Measurements from ENCODE around the gene SEC61G. TPM values are rescaled to one million over a fixed set of nuclear protein-coding genes. Genes with fewer than 3 reads are reported as not detected.

The SEC61G gene
- total and polyA plus RNA-seq, 2 of the 4 experiments (the other 2 are of a cell fraction): 387 to 685 TPM

DNA sequence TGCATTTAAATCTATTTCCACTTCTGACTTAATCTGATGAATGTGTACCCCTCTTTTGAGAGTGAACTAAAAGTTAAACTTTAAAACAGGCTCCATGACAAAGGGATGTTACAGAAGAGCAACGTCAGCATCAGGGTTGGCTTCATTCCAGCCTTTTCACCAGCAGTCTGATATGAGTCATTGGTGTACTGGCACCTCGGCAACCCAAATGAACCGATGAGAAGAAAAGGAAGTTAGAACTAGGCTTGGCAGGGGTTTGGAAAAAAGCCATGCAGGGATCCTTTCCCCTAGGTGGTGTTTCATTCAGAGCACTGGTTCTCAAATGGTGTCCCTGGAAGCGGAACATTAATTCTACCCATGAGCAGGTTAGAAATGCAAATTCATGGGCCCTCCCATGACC, 53.6 kb downstream of the SEC61G start:
- no peak overlapping the region for H2BK120ac ChIP-seq (ENCODE audit: low read depth, low read length)
- no peak for ATAC-seq (ENCODE audit: low read depth)
- no TSS peak for BruUV-seq (replicated peaks)
- no peak overlapping the region for H3K4me2 ChIP-seq (ENCODE audit: low read depth, low read length)
- no peak overlapping the region for H3K14ac ChIP-seq (replicated peaks; ENCODE audit: low read depth, low read length)
- no peak overlapping the region for H3K27ac ChIP-seq (ENCODE audit: insufficient read depth, low read length)
- H3K4ac ChIP-seq (ENCODE audit: low read depth, low read length): no peak overlapping the region
- H3K4me1 ChIP-seq (ENCODE audit: control insufficient read depth, insufficient read depth, low read length): no peaks in the 10 kb centered on the region
- H4K8ac ChIP-seq (ENCODE audit: low read depth in 2 of 2, low read length in 2 of 2): no peak overlapping the region
- no peaks in the 10 kb centered on the region for H3K36me3 ChIP-seq (ENCODE audit: control insufficient read depth, insufficient read depth, low read length)
- H3K79me1 ChIP-seq (ENCODE audit: low read depth in 1 of 2, low read length in 2 of 2): no peaks in the 10 kb centered on the region
- no peak overlapping the region for H2AK9ac ChIP-seq (replicated peaks; ENCODE audit: low read depth, low read length, poor library complexity)
- no peaks in the 10 kb centered on the region for H3K27me3 ChIP-seq (ENCODE audit: control insufficient read depth, insufficient read depth, low read length)
- no peaks in the 10 kb centered on the region for H4K20me1 ChIP-seq (ENCODE audit: insufficient read depth, low read length)
- DNase-seq: peak; percentile 37
- no CpG with 5 or more reads among the region's 4 CpGs for WGBS, 2 experiments (ENCODE audit: extremely low coverage in 2 of 2, insufficient read length in 1 of 2)
- in situ Hi-C loops (cut with MboI; ENCODE audit: low sequenced_read_pairs) (no loop called here), intact Hi-C loops (cut with micrococcal nuclease) (no loop called here), dilution Hi-C loops (cut with HindIII; ENCODE audit: low sequenced_read_pairs, unreplicated experiment) (no loop called here)
- no peak overlapping the region for H3K4me3 ChIP-seq (ENCODE audit: insufficient read depth, low read depth, low read length)
- ChIA-PET POLR2A (ENCODE audit: unreplicated experiment) (no interaction called here), CTCF (no interaction called here)
- H4K5ac ChIP-seq (ENCODE audit: low read depth, low read length): no peak overlapping the region
- no peak overlapping the region for H3K9ac ChIP-seq (ENCODE audit: low read depth, low read length)
- H3K9me3 ChIP-seq (ENCODE audit: control insufficient read depth, insufficient read depth, low read length): no peaks in the 10 kb centered on the region
- H4K91ac ChIP-seq (ENCODE audit: insufficient read depth, low read depth, low read length): no peak overlapping the region
- no peak overlapping the region for H2BK15ac ChIP-seq (ENCODE audit: low read depth, low read length)
- TF ChIP-seq NFE2L2 (IDR thresholded peaks at IDR 0.05; ENCODE audit: low read depth, low read length) (no peak), MAFK (IDR thresholded peaks at IDR 0.05; ENCODE audit: low read depth, low read length) (peak; percentile 36; the same call in 1 of the 2 replicates), CHD1 (IDR thresholded peaks at IDR 0.05; ENCODE audit: low read depth, low read length) (no peak)
- H2AFZ ChIP-seq (replicated peaks; ENCODE audit: low read length, poor library complexity): no peak overlapping the region
- no peak overlapping the region for H3K56ac ChIP-seq (ENCODE audit: extremely low read depth, insufficient read depth, low read length)
- no peak overlapping the region for H2BK20ac ChIP-seq (ENCODE audit: low read depth, low read length)
- H2AK5ac ChIP-seq (ENCODE audit: low read depth, low read length): no peak overlapping the region
- no peak overlapping the region for H3K18ac ChIP-seq (ENCODE audit: low read depth, low read length)
- H3K9me1 ChIP-seq (ENCODE audit: insufficient read depth, low read length): no peaks in the 10 kb centered on the region
- H2BK5ac ChIP-seq (ENCODE audit: low read depth, low read length, poor library complexity, severe bottlenecking): no peak overlapping the region
- H3K23ac ChIP-seq (ENCODE audit: low read depth, low read length): no peak overlapping the region

All from IMR-90 (cell line).